Activated T-cell treated with anti-CD3 and anti-CD28 coated beads, Interleukin-2, amount 50 U/mL, for 48 hours (primary cell): ENCODE results near the gene RESF1.
"Not testable (repeated sequence)": the region's sequence is repeated elsewhere in the genome, so short reads cannot be mapped to it uniquely, and the experiment has no call there.

Experiments used
- DNase-seq, 2 experiments: peaks; one replicate each; pipeline ENCODE4 v3.0.0-alpha.2; 2020

Gene RESF1, protein sequence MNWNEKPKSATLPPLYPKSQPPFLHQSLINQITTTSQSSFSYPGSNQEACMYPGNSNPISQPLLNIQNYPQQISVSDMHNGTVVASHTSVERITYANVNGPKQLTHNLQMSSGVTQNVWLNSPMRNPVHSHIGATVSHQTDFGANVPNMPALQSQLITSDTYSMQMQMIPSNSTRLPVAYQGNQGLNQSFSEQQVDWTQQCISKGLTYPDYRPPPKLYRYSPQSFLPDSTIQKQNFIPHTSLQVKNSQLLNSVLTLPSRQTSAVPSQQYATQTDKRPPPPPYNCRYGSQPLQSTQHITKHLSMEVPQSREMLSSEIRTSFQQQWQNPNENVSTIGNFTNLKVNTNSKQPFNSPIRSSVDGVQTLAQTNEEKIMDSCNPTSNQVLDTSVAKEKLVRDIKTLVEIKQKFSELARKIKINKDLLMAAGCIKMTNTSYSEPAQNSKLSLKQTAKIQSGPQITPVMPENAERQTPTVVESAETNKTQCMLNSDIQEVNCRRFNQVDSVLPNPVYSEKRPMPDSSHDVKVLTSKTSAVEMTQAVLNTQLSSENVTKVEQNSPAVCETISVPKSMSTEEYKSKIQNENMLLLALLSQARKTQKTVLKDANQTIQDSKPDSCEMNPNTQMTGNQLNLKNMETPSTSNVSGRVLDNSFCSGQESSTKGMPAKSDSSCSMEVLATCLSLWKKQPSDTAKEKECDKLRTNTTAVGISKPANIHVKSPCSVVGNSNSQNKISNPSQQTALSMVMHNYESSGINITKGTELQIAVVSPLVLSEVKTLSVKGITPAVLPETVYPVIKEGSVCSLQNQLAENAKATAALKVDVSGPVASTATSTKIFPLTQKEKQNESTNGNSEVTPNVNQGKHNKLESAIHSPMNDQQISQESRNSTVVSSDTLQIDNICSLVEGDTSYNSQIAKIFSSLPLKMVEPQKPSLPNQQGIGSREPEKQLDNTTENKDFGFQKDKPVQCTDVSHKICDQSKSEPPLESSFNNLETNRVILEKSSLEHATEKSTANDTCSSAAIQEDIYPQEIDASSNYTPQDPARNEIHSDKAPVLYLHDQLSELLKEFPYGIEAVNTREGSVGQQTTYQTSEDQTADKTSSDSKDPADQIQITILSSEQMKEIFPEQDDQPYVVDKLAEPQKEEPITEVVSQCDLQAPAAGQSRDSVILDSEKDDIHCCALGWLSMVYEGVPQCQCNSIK (N-terminal part only)

DNA sequence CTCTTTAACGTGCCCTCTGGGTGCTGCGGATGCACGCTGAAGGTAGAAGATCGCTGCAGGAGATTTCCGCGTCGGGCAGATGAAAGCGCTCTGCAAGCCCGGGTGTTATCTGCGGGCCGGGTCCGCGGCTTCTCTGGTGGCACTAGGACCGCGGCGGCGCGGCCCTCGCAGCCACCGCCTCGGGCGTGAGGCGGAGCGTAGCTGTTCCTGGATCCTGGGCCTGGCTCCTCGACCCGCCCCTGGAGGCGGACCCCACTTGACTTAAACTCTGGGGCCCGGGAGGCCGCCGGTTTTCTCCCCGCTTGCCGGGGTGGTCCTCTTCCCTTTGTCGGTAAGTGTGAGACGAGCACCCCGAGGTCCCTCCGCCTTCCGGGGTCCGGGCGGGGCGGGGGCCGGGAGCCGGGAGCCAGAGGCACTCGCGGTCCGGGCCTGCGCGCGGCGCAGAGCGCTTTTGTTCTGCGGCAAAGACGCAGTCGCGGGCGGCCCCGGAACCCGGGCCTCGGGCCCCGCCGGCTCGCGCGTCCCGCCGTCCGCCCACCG is at the start of gene RESF1:
TSS of gene RESF1 (plus strand) at position 255 of the 540 bp plus-strand sequence. CDS start 21,541 bp downstream, outside the sequence.
- peak; percentile 88 to 91 for DNase-seq

GRCh38 chr12:31914927-31915326 is 44.3 kb upstream of the RESF1 start:
- DNase-seq, result no peak

- DNase-seq, result no peak
These were observed 43.8 kb upstream of the RESF1 start for GRCh38 chr12:31915446-31915845.

DNA sequence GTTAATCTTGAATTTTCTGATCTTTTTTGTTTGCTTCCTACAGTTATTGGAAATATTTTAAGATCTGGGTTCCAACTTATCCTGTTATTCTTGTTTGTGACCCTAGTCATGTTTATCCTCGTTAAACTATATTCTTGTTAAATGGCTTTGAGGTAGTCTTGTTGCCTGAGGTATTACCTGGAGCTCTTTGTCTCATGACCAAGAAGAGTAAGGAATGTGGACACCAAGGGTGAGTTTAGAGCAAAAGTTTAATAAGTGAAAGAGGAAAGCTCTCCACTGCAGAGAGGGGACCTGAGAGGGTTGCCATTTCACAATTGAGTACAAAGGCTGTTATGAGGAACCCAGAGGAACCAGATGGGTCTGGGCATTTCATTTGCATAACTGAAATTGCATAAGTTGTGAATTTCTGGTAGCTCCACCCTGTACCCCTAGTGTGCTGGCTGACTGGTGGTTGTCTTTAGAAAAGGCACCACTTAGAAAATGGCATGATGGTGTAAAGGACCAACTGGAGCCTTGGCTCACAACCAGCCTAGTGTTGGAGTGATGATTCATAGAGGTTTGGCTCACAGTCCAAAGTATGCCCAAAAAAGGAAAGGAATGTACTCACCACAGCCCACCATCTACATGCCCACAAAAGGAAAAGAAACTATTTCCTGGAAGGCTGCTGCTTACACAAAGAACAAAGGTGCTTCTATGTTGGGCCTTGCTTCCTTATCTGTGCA is 36.7 kb upstream of the RESF1 start:
- DNase-seq, result no peak

- peak in 1 of 2 experiments; percentile 26 for DNase-seq
These were observed 36.2 kb upstream of the RESF1 start for GRCh38 chr12:31923063-31923412.

DNA sequence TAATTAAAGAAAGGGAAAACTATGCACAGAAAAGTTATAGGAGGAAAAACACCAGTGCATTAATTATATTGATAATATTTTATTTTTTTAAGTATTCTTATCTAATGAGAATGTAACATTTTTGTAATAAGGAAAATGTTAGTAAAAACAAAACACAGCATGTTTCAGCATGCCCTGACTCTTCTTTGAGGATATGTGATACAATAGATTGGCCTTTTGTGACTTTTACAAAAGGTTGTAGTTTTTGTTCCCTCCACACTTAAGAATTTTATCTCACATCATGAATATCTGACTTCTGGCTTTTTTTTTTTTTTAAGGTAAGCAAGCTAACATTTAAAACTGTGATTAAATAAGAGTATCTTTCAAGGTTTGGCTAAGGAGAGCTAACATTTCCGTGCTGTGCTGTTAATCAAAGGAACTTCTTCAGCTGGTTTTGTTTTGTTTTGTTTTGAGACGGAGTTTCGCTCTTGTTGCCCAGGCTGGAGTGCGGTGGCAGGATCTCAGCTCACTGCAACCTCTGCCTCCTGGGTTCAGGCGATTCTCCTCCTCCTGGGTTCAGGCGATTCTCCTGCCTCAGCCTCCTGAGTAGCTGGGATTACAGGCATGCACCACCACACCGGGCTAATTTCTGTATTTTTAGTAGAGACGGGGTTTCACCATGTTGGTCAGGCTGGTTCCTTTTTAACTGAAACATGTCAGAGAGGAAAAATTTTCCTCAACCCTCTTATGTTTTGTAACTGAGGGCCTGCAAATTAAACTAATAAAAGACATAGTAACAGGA is 30.8 kb upstream of the RESF1 start:
- peak; percentile 32 to 43 for DNase-seq

GRCh38 chr12:31929027-31929526 is 30.1 kb upstream of the RESF1 start:
- no peak for DNase-seq

GRCh38 chr12:31931796-31932715 is 27.2 kb upstream of the RESF1 start:
- DNase-seq, result no peak

- no peak for DNase-seq
These were observed 14.9 kb upstream of the RESF1 start for GRCh38 chr12:31944299-31944698.

GRCh38 chr12:31947971-31948370 is 11.2 kb upstream of the RESF1 start:
- DNase-seq, result no peak

DNA sequence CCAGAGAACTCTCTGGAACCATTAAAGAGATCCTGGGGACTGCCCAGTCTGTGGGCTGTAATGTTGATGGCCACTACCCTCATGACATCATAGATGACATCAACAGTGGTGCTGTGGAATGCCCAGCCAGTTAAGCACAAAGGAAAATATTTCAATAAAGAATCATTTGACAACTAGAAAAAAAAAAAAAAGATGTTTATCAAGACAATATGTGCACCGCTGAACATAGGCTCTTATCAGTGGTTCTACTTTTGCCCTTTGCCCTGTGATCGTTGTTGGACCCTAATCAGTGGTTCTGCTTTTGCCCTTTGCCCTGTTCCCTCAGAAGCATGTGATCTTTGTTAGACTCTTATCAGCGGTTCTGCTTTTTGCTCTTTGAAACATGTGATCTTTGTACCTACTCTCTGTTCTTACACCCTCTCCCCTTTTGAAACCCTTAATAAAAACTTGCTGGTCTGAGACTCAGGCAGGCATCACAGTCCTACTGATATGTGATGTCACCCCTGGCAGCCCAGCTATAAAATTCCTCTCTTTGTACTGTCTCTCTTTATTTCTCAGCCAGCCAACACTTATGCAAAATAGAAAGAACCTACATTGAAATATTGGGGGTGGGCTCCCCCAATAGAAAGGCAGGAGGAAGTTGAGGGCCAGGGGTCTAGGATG is 10.4 kb upstream of the RESF1 start:
- not testable (repeated sequence) for DNase-seq

GRCh38 chr12:31950088-31950487 is 9.1 kb upstream of the RESF1 start:
- DNase-seq, result no peak

- no peak for DNase-seq
These were observed 8.7 kb upstream of the RESF1 start for GRCh38 chr12:31950492-31950891.

GRCh38 chr12:31951008-31951407 is 8.2 kb upstream of the RESF1 start:
- DNase-seq, result no peak

- DNase-seq, result no peak
These were observed 7.3 kb upstream of the RESF1 start for GRCh38 chr12:31951939-31952338.

- DNase-seq, result no peak
These were observed 6.8 kb upstream of the RESF1 start for GRCh38 chr12:31952418-31952817.

GRCh38 chr12:31954925-31955858 is 4.0 kb upstream of the RESF1 start:
- DNase-seq, result no peak

- DNase-seq, result no peak
These were observed 550 bp upstream of the RESF1 start for GRCh38 chr12:31958569-31959160.
